Panc1 (cell line): ENCODE data around the gene CA10. TPM values are rescaled to one million over a fixed set of nuclear protein-coding genes. Genes with fewer than 3 reads are reported as not detected.

Experiments
- ATAC-seq: fragments of 200-7000 bp; cut with Tn5 transposase; 2 replicates; pipeline ENCODE4 v1.9.1; 2020; ENCODE audit warnings: mild to moderate bottlenecking, moderate library complexity
- BruUV-seq: library from RNA; stranded (reverse); fragments of 400-500 nt; replicated peaks from 2 replicates; lab custom pipeline; 2021; lab: Mats Ljungman, UMichigan
- CTCF ChIA-PET: fragments of 300-600 bp; sonication (Branson Sonifier 250); formaldehyde crosslinking; loops from one replicate; lab custom pipeline; 2022; ENCODE audit warnings: antibody characterized with exemption; lab: Charles Lee
- POLR2A ChIA-PET: fragments of 300-600 bp; sonication (Branson Sonifier 250); formaldehyde crosslinking; loops from one replicate; lab custom pipeline; 2022; ENCODE audit warnings: antibody characterized with exemption; lab: Charles Lee
- DNase-seq: peaks from one replicate; pipeline ENCODE4 v3.0.0-alpha.2; 2010; ENCODE audit warnings: low read depth, low spot score
- H3K27ac ChIP-seq: 2 replicates; pipeline ENCODE4 v1.5.1; 2011; ENCODE audit warnings: mild to moderate bottlenecking, low read length, inconsistent platforms
- H3K27me3 ChIP-seq: fragments of 200-500 bp; sonication (Bioruptor generic); 2 replicates; pipeline ENCODE4 v1.6.0; 2014; ENCODE audit warnings: low read length, inconsistent platforms; ENCODE audit not compliant: control insufficient read depth, insufficient read depth
- H3K36me3 ChIP-seq: fragments of 200-500 bp; sonication (Bioruptor generic); 2 replicates; pipeline ENCODE4 v1.5.1; 2014; ENCODE audit warnings: inconsistent platforms, mild to moderate bottlenecking, low read length, moderate library complexity; ENCODE audit not compliant: control insufficient read depth, insufficient read depth
- H3K4me1 ChIP-seq: 2 replicates; pipeline ENCODE4 v1.5.1; 2011; ENCODE audit warnings: inconsistent platforms, mild to moderate bottlenecking, low read length, moderate library complexity; ENCODE audit not compliant: control insufficient read depth, insufficient read depth
- H3K4me3 ChIP-seq, 2 experiments: 2 replicates each; pipeline ENCODE4 v1.5.1; 2011 to 2012; ENCODE audit warnings: low read depth in 2 of 2, low read length in 2 of 2, mild to moderate bottlenecking in 2 of 2, inconsistent platforms in 1 of 2, moderate library complexity in 1 of 2
- H3K9me3 ChIP-seq: fragments of 200-500 bp; sonication (Bioruptor generic); 2 replicates; pipeline ENCODE4 v1.5.1; 2014; ENCODE audit warnings: low read depth, mild to moderate bottlenecking, inconsistent platforms, low read length, moderate library complexity; ENCODE audit not compliant: control insufficient read depth, insufficient read depth
- POLR2AphosphoS5 ChIP-seq: IDR thresholded peaks from 2 replicates; pipeline ENCODE4 v1.6.1; 2012; ENCODE audit warnings: mild to moderate bottlenecking, low read depth, low read length, moderate library complexity
- REST ChIP-seq, 2 experiments: IDR thresholded peaks; 2 replicates each; pipeline ENCODE4 v1.6.1; 2011 to 2012; ENCODE audit warnings: low read depth in 2 of 2, control low read depth in 1 of 2, low read length in 1 of 2, mild to moderate bottlenecking in 1 of 2, moderate library complexity in 1 of 2; ENCODE audit not compliant: insufficient read depth in 1 of 2
- SIN3A ChIP-seq: IDR thresholded peaks from 2 replicates; pipeline ENCODE4 v1.6.1; 2012; ENCODE audit warnings: low read depth, mild to moderate bottlenecking, low read length, moderate library complexity, borderline replicate concordance; ENCODE audit not compliant: insufficient read depth
- TCF7L2 ChIP-seq: IDR thresholded peaks from 2 replicates; pipeline ENCODE4 v1.6.1; 2011; ENCODE audit warnings: mild to moderate bottlenecking, low read depth, low read length, inconsistent platforms
- in situ Hi-C: cut with HindIII; loops from 2 replicates; pipeline ENCODE4 v1.10.0; 2016; ENCODE audit warnings: low sequenced_read_pairs, low pct_unique_long_range_greater_than_20kb
- intact Hi-C: fragments of 100-400 bp; cut with micrococcal nuclease; formaldehyde crosslinking; loops from one replicate; pipeline ENCODE4 v1.10.0; 2022; ENCODE audit not compliant: unreplicated experiment
- total RNA-seq: library from RNA; stranded (reverse); gene quantifications from one replicate; pipeline ENCODE4 v1.2.1, GENCODE V29; 2021; ENCODE audit not compliant: unreplicated experiment
- TF ChIP-seq, protein P1 (sequence below): fragments of 450-650 bp; IDR thresholded peaks from 2 replicates; pipeline ENCODE4 v1.5.1; 2017; ENCODE audit warnings: mild to moderate bottlenecking

The CA10 gene
- total RNA-seq, 1 experiment from 2014 or later: not detected

DNA sequence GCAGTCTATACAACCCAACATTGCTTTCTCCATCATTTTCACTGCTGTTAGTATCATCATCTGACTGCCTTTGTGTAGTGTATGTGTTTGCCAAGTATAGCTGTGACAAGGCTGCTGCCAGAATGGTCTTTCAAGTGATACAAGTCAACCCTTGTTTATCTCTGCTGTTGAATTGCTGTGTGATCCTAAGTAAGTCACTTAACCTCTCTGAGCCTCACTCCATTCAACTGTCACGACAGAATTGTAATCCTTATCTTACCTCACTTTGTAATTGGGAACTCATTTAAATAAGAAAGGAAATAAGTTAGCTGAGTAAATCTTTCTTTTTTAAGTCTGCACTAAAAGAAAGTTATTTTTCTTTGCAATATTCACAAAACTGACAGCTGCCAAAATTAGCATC lies 340.6 kb downstream of the CA10 start:
- Histone ChIP-seq H3K4me3 (no peak overlapping the region), H3K27me3 (no peaks in the 10 kb centered on the region; the same call in 1 of the 2 replicates), H3K4me1 (no peaks in the 10 kb centered on the region), H3K27ac (no peak overlapping the region), H3K9me3 (no peaks in the 10 kb centered on the region), H3K36me3 (no peaks in the 10 kb centered on the region)
- intact Hi-C loops (no loop called here), in situ Hi-C loops (no loop called here)
- ChIA-PET POLR2A (no interaction called here), CTCF (no interaction called here)
- no peak for TF ChIP-seq SIN3A
- no peak for TF ChIP-seq REST (IDR thresholded peaks at IDR 0.05; ENCODE audit: insufficient read depth in 1 of 2, low read depth in 2 of 2, low read length in 1 of 2)
- no peak for TF ChIP-seq TCF7L2
- TF ChIP-seq, protein P1, sequence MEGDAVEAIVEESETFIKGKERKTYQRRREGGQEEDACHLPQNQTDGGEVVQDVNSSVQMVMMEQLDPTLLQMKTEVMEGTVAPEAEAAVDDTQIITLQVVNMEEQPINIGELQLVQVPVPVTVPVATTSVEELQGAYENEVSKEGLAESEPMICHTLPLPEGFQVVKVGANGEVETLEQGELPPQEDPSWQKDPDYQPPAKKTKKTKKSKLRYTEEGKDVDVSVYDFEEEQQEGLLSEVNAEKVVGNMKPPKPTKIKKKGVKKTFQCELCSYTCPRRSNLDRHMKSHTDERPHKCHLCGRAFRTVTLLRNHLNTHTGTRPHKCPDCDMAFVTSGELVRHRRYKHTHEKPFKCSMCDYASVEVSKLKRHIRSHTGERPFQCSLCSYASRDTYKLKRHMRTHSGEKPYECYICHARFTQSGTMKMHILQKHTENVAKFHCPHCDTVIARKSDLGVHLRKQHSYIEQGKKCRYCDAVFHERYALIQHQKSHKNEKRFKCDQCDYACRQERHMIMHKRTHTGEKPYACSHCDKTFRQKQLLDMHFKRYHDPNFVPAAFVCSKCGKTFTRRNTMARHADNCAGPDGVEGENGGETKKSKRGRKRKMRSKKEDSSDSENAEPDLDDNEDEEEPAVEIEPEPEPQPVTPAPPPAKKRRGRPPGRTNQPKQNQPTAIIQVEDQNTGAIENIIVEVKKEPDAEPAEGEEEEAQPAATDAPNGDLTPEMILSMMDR: no peak
- TF ChIP-seq POLR2AphosphoS5: no peak
- no TSS peak for BruUV-seq
- DNase-seq (no peak), ATAC-seq (no peak)

DNA sequence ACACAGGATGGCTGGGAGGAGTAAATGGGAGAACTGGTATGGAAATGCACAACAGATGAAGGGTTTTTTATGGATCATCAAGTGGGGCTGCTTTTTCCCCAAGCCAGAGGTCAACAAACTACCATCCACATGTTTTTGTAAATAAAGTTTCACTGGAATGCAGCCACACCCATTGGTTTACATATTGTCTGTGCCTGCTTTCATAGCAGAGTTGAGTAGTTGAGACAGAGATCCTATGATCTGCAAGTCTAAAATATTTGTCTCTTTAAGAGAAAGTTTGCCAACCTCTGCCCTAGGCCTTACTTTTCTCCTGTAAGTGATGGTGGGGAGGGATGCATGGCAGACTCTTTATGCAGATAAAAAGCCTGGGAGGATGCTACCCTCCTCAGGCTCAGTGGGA lies 341.4 kb downstream of the CA10 start:
- POLR2A ChIA-PET: no interaction called here

More for the DNA sequence above, 341.4 kb downstream of the CA10 start:
- intact Hi-C loops (no loop called here), in situ Hi-C loops (no loop called here)
- BruUV-seq: no TSS peak
- Histone ChIP-seq H3K4me3 (no peak overlapping the region), H3K36me3 (no peaks in the 10 kb centered on the region), H3K4me1 (no peaks in the 10 kb centered on the region), H3K27me3 (no peaks in the 10 kb centered on the region; the same call in none of the 2 replicates), H3K27ac (no peak overlapping the region), H3K9me3 (no peaks in the 10 kb centered on the region)
- no peak for DNase-seq
- TF ChIP-seq REST (IDR thresholded peaks at IDR 0.05; ENCODE audit: insufficient read depth in 1 of 2, low read depth in 2 of 2, low read length in 1 of 2): no peak
- CTCF ChIA-PET: no interaction called here
- ATAC-seq: no peak
